GM19397 (cell line): ENCODE results near the gene MEIS1.

Experiments used
- ATAC-seq: cut with Tn5 transposase; IDR thresholded peaks from one replicate; pipeline ENCODE4 v1.9.1; 2021; ENCODE audit warnings: mild to moderate bottlenecking, moderate library complexity; ENCODE audit not compliant: unreplicated experiment

MEIS1 gene

DNA sequence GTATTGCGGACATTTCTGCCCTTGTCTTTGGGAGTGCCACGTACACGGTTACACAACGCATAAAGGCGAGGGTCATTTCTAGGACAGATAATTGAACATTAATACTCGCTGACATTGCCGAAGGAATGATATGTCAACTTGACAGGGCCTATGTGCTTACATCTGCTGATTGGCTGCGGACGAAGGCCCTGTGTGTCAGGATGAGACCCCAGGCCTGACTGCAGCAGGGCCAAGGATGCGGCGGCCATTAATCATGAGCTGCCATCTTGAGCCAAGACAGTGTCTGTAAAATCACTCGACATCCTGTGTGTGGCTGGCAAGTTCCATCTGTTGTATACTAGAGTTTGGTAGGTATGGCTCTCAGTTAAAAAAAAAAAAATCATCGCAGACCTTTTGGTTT is 96.6 kb downstream of the MEIS1 start:
- ATAC-seq = no peak

DNA sequence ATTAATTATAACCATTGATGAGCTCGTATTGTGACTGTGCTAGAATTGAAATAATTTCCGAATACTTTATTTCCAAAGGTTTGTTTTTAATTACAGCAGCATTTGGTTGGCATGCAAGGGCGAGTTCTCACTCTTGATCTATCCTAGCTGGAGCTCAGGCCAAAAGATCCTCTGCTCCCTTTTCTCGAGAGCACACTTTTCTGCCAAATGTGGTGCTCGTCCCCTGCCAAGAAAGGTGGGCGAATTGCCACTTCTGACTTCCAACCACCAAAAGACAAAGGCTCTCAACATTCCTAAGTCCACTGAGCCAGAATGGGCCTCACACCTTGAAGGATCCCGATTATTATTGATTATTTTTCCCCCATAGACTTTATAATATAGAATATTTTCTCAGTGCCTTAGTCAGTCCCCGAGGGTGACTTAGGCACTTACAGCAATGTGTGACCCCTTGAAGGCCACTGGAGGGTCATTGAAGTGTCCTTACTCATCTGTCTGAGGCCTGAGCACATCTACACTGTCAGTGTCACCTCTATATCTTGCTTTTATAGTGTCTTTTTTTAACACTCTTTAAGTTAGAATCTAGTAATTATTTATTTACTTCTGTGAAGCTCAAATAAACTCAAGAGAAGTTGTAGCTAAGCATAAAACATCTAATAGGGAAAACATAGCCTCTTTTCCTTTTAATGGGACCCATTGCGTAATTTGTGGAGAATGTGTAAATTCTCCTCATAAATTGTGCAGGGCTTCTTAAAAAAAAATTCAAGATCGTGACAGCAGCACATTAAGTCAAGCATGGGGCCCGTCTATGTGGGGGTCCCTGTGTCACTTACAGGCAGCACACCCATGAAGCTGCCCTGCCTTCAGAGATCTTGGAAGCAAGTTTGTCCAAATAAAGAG is 98.3 kb downstream of the MEIS1 start:
- no peak for ATAC-seq

DNA sequence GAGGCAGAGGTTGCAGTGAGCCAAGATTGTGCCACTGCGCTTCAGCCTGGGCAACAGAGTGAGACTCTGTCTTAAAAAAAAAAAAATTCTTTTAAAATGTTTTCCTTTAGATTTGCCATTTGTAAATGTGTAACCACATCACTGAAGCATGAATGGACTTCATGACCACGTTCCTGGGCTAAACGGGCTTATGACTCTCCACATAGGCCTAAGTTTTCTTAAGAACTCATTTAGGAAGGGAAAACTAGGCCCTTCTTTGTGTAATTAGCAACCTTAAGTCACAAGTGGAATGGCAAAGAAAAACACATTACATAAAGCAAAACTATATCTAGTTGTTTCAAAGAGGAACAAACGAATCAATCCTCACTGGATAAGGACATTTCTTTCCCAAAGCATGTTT is 99.5 kb downstream of the MEIS1 start:
- no peak for ATAC-seq

DNA sequence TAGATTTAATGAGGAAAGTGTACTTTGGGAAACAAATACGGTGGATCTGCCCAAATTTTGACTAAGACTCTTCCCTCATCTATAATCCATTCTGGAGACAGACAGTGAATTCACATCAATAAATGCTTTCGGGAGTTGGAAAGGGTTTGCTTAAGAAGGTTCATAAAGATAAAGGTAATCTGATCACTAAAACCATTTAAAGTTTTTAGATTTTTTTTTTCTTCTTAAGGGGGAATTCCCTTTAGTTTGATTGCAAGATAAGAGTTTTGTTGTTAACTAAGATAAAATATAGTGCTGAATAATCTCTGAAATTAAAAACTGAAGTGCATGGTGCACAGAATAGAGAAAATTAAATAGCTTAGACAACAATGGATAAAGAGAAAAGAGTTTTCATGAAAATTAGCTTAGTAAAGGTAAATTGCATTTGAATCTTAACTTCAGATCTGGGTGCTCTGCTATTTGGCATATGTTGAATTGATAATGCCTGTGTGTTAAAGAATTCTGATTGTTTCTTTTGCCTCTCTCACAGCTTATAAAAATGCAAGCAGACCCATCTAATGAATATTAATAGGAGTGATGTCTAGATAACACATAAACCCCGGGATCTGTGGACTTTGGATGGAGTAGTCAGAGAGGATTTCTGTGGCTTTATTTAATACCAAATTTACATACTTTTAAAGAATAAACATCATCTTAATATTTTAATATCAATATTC is 100.8 kb downstream of the MEIS1 start:
- no peak for ATAC-seq

DNA sequence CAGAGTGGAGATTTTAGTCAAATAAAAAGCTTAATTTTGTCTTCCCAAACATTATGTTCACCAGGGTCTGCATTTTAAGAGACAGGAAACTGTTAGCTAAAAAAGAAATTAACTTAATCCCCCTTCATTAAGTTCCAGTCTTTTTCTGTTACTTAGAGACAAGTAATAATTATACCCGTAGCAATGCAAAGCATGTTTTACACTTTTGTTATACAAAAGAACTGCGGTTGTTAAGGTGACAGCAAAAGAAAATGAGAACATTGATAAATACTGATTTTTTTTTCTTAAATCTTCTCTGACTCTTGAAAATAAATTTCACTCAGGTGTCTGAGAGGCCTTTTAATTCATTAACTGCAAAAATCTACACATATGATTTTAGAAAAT is 101.4 kb downstream of the MEIS1 start:
- no peak for ATAC-seq

DNA sequence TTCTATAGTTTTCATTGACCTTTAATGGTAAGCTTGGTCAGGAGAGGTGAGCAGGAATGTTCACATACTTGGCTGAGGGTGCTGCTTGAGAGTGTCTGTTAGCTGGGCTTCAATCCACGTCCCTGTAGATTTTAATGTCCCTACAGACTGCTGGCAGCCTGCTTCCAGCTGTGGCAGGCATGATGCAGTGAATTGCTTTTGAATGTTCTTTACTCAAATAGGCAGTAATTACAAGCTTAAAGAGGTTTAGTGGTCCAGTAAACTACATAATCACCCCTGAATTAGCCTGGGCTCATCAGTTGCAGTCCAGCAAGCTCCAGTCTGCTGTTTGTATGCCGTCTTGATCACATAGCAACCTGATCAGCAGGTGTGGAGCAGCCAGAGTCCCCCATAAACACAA is 102.1 kb downstream of the MEIS1 start:
- no peak for ATAC-seq

DNA sequence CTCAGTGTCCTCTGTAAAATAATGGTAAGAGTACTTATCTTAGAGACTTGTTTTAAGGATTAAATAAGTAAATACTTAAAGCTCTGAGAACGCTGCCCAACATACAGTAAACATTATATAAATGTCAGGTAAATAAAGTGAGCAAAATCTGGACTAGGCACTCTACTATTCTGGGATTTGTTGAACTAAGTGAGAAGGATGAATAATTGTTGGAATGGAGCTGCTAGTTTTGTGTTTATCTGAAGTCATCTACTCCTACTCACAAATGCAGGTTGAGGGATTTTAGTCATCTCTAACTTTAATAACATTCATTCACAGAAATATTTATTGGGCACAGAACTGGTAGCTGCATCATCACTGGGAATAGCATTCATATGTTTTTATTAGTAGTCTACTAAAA is 103.4 kb downstream of the MEIS1 start:
- ATAC-seq = no peak

DNA sequence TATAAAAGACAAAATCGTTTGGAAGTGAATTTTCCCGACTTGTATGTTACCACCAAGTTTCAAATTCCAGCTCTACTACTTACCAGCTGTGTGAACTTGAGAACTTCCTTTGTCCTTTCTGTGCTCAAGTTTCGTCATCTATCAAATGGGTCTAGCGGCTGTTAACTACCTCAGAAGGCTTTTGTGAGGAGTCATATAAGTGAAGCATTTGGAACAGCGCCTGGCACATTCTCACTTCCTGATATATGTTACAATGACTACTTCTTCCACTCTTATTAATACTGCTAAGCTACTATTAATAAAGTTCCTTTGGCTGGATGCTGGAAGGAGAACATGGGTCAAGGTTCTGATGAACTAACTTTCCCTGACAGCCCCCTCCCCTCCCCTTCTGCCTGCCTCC is 104.5 kb downstream of the MEIS1 start:
- no peak for ATAC-seq

DNA sequence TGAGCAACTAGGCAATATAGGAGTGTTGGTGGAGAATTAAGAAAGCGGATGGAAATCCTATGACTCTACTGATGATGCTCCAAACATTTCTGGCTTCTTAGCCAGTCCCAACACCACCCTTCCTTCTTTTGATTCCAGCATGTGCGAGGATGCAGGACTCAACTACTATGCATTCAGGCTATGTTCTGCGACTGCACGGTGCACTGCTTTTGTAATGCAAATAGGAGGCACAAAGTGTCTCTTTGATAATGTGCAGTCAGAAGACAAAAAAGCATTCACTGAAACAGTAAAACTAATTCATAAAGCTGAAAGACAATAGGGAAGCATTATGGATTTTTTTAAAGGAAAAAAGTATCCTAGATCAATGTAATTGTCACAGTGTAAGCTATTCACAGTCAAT is 106.7 kb downstream of the MEIS1 start:
- ATAC-seq = no peak

DNA sequence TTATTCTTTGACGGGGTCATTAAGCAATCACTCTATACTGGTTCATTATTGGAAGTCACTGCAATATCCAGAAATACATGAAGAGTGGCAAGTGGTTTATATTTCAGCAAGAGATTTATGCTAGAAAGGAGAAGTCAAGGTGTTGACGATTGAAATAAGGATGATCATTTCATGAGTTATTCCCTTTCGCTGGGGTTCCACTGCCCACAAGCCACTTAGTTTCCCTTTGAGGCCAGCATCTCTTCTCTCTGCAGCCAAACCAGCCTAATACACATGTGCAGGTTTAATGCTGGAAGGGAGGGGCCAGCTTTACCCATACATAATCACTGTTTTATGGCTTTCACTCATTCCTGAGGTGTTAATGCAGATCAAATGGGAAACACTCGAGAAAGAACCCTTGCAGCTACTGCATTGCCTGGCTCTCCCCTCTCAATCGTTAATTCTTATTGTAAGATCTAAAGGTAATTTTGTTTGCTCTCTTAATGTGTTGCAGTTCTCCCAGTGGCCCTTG is 108.4 kb downstream of the MEIS1 start:
- ATAC-seq = no peak

DNA sequence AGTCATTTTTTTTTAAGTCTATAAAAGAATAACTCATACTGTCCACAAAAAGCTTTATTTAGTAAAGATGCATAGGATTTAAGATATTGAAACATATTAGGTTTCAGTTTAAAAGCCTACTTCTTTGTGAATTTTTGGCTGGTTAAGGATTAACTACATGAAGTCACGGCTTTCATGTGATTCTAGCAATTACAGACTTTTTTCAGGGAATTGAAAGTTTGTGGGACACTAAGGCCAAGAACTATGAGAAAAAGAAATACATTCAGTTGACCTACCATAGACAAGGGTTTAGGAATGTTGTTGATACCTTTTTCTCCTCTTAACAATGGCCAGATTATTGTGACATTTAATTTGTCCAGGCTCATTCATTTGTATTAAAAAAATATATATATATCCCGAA is 109.3 kb downstream of the MEIS1 start:
- no peak for ATAC-seq

DNA sequence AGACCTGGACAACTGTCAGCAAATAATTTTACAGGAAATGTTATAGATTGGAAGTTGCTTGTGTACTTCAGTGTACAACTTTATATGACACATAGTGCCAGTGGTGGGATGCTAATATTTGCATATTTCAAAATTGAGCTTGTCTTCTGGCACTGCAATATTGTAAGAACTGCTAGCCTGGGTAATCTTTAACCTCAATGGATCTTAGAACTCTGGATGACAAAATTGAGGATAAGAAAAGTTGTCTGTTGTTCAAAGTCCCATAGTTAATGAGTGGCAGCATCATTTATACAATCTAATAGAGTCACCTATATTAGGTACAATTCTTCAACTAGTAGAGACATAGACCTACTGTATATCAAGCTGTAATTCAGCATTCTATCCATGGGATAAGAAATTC is 110.3 kb downstream of the MEIS1 start:
- ATAC-seq = no peak

DNA sequence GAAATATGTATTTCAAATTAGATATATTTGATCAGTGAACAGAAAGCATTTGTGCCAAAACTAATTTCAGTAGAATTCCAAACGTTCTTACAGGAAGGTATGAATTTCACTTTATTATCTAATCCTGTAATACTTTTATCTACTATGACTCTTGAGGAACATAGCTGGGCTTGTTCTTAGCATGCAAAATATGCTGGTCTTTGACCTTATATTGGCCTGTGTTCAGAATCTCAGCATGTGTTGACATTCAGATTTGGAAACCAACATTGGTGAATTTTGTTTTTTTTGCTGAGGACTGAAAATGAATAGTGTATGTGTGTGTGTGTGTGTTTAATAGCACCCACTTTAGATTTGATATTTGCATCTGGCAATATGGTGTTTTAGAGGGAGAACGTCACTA is 112.2 kb downstream of the MEIS1 start:
- no peak for ATAC-seq

DNA sequence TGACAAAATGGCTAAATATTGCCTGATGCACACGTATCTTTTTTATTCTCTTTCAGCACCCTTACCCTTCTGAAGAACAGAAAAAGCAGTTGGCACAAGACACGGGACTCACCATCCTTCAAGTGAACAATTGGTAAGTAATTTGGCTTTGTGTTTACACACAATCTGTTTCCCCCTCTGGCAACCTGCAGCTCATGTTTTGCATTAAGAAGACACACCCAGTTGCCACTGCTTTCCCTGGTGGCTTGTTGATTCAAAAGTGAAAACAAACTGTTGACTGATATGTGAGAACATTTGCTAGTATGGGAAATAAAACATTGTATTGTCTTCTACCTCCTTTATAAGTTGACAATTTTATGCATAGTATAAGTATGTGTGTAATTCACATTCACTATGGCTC is 113.0 kb downstream of the MEIS1 start:
- no peak for ATAC-seq

DNA sequence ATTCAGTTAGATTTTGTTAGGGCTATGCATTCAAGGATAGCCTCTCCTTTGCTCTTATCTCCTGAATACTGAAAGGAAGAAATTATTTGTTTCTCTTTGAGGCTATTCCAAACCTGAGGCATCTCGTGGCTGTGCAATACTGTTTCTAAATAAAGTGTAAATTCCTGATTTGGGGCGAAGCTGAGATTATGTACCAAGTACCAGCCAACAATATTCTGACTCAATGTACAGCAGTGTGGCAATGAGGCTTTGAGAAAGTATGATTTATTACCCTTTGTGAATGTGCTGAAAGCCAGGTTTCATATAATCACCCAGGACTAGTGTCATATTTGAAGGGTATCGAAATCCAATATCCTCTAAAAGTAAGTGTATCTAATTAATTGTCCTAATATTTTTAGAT is 113.5 kb downstream of the MEIS1 start:
- no peak for ATAC-seq

DNA sequence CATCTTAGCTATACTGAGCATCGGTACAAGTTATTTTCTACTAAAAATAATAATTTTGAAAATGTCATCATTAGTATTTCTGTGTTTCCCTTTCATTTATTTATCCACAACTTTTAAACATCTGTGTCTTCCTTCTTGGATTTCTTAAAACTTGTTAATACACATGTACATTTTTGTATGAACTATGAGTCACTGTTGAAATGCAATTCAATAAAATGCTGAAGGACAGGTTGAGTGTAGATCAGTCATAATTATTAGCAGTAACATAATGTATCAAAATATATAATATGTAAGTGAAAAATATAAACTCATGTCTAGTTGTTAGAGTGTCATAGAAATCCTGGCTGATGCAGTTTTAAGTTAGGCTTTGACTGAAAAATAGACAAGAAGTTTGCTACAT is 115.9 kb downstream of the MEIS1 start:
- no peak for ATAC-seq

DNA sequence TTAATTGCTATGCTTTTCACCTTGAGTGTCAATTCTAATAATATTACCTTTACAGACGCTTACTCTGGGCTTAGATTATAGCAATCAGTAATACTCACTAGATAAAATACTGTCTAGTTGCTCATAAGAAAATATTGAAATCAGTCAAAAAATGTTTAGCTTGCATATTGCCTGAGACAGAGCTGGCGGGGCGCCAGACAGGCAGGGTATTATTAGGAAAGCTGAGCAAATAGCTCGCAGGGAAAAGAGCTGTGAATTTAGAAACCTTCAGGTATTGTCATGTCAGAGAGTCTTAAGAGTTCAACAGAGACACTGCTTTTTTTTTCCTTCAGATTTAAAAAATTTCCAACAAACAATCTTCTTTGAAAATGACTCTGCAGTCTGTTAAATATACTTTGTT is 118.4 kb downstream of the MEIS1 start:
- ATAC-seq = no peak

DNA sequence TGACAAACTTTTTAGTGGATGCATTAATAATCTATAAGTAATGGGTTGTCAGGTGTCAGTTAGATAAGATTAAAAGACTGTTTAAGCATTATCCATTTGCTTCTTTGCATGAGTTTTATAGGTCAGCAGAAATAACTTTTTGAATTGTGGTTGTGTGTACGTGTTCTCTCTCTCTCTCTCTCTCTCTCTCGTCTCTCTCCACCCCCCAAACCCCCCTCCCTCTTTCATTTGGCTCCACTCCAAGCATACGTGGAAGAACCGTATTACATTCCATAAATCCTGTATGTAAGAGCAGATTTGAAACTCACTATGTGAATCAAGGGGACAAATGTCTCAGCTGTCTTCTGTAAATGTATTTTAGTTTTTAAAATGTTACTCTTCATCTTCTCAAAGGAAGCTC is 120.2 kb downstream of the MEIS1 start:
- no peak for ATAC-seq

DNA sequence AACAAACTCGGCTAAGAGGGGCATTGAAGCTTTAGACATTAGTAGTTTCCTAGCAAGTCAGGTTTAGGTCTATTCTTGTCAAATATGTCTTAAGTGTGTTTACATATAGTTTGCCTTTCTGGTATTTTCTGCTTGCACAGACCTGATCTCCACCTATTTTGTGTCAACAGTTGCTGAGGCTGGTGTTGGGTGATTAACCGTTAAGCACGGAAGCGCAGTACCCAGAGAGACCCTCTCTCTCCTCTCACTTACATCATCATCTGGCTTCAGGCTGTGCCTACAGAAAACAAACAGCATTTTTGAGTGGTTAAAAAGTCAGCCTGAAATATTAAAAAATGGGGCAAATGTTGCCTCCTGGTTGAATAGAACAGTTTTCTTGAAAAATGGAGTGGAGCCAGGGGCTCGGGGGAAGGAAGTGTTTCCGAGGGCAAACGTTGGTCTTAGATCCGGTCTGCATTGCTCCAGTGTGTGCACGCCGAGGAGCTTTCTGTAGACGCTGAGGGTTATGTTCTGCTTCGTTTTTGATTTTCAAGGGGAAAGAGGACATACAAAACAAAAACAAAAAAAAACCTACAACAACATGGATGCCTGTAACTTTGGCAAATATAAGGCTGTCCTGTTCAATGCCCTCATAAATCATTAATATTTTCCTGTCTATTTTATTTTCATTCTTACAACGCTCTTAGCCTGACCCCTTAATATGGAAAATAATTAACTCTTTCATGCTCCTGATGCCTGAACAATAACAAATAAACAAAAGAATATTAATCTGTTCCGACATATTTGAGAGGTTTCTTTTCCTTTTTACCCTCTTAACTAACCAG is 120.8 kb downstream of the MEIS1 start:
- no peak for ATAC-seq

DNA sequence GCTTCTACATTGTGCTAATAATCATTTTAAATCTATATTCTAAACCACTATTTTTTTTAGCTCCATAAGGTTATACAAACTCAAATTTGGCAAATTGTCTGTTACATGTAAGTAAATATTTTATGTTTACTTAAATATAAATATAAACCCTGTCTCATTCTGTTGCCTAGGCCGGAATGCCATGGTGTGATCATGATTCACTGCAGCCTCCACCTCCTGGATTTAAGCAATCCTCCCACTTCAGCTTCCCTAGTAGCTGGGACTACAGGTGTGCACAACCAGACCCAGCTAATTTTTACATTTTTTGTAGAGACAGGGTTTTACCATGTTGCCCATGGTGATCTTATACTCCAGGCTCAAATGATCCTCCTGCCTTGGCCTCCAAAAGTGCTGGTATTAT is 124.7 kb downstream of the MEIS1 start:
- ATAC-seq = no peak

DNA sequence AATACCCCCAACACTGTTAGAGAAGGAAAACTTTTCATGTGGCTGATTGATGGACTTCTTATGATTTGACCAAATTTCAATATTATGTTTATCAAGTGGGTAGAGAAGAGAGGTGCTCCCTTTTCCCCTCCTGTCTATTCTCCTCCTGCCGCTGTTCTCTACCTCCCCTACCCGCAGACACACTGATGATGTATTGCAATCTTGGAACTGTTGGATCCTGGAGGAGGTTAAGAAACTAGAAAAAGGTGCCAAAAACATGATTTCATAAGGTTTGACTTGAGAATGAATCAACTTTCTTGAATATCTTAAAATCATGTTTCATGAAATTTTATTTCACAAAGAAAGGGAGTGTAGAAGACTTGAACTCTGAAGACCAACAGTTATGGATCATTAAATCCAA is 125.8 kb downstream of the MEIS1 start:
- no peak for ATAC-seq
